ENCODE results near the gene CDH12.
A peak's percentile ranks its signal among the peaks of the same experiment; 100 is the strongest.
"Not testable (repeated sequence)": the region's sequence is repeated elsewhere in the genome, so short reads cannot be mapped to it uniquely, and the experiment has no call there.

The CDH12 gene

DNA sequence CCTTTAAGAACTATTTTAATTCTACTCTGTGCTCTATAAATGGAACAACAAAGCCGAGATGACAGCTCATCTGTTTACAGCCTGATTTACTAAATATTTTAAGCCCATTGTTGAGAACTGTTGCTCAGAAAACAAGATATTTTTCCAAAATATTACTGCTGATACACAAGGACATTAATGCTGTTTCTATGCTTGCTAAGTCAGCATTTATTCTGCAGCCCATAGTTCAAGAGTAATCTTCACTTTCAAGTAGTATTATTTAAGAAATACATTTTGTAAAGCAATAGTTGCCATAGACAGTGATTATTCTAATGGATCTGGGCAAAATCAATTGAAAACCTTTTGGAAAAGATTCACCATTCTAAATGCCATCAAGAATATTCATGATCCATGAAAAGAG lies 208.3 kb downstream of the CDH12 start:
- no peak for DNase-seq

DNA sequence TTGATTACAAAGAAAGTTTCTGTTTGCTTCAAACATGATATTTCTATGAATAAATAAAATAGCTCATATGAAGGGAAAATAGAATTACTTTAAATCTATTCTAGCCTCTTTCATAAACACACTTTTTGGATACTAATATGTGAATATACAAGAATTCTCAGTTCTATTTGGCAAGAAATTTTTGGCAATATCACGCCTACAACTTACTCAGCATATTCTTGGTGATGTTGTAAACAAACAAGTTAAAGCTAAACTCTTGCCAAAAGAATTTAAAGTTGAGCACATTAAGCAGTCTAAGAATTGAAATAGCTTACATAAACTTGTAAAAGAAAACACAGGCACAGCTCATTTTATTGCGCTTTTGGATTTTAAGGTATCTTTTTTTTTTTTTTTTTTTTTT lies 209.8 kb downstream of the CDH12 start:
- DNase-seq: no peak

DNA sequence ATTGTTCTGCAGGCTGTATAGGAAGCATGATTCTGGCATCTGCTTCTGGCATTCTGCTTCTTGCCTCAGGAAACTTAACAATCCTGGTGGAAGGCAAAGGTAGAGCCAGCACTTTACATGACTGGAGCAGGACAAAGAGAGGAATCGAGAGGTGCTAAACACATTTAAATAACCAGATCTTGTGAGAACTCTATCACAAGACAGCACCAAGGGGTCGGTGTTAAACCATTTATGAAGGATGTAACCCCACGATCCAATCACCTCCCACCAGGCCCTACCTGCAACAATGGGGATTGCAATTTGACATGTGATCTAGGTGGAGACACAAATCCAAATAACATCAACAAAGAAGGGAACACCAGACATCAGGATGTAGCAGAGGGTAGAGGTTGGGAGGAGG lies 221.5 kb downstream of the CDH12 start:
- DNase-seq: no peak

DNA sequence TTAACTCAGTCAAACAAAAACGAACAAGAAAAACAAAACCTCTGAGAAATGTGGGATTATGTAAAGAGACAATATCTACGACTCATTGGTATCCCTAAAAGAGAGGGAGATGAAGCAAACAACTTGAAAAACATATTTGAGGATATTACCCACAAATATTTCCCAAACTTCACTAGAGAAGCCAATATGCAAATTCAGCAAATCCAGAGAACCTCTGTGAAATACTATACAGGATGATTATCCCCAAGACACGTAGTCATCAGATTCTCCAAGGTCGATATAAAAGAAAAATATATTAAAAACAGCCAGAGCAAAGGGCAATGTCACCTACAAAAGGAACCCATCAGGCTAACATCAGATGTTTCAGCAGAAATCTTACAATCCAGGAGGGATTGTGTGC lies 226.1 kb downstream of the CDH12 start:
- no peak for DNase-seq

DNA sequence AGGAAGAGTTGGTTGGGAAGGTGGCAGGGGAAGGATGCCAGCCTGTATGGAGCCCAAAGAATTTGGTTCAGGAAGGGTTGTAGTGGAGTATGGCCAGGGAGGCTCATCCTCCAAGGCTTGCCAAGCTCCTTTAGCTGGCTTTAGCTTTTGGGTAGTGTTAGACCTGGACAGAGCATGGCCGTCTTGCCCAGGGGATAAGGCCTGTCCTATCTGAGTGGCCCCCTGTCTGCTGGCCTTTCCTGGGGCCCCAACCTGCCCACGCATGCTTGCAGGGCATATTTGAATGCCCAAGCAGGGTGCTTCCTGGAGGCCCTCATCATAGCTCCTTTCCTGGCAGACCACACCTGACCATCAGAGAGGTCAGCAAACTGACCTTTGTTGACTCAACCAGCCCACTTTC lies 227.7 kb downstream of the CDH12 start:
- DNase-seq: no peak

GRCh38 chr5:22621084-22621483 lies 232.1 kb downstream of the CDH12 start:
- DNase-seq: no peak

DNA sequence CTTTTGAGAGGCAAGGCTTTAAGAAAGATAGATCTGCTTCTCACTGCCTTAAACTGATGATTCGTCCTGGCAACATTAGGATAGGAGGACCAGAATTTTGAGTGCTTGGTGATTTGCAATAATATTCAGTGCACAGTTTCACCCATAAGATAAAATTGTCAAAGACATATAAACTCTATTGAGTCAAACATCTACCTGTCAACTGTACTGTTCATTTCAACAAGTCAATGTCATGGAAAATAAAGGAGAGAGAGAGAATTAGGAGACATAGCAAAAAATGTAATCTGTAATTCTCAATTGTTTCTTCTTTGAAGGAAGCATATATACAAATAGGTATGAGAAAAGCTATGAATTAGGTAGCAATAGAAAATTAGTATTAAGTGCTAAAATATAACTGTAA lies 237.2 kb downstream of the CDH12 start:
- no peak for DNase-seq

DNA sequence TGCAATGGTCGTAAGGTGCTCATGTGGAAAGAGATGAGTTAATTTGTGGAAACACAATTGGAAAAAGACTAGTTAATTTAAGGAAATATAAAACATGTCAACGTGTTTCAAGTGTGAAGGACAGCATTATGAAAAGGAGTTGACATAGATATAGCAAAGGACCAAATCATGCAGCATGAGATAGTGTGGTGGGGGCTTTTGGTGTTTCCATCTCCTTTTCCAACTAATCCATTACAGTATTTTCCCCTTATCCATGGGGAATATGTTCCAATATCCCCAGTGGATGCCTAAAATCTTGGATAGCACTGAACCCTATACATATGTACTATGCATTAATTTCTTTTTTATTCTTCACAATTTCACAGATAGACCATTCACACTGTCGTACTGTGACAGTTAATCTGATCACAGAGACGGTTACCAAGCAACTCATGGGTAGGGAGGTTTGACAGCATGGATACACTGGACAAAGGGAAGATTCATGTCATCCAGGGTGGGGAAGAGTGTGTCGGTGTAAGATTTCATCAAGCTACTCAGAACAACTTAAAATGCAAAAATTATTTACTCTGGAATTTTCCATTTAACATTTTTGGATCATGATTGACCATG lies 238.6 kb downstream of the CDH12 start:
- no peak for DNase-seq

GRCh38 chr5:22612928-22613327 lies 240.2 kb downstream of the CDH12 start:
- no peak for DNase-seq

GRCh38 chr5:22611327-22611726 lies 241.8 kb downstream of the CDH12 start:
- DNase-seq: no peak

DNA sequence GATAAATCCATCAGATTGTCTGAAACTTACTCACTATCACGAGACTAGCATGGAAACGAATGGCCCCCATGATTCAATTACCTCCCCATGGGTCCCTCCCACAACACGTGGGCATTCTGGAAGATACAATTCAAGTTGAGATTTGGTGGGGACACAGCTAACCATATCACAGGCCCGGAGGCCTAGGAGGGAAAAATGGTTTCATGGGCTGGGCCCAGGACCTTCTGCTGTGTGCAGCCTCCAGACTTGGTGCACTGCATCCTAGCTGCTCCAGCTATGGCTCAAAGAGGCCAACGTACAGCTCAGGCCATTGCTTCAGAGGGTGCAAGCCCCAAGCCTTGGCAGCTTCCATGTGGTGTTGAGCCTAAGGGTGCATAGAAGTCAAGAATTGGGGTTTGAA lies 245.6 kb downstream of the CDH12 start:
- not testable (repeated sequence) for DNase-seq

- no peak for DNase-seq
These were observed 247.7 kb downstream of the CDH12 start for GRCh38 chr5:22605473-22605872.

DNA sequence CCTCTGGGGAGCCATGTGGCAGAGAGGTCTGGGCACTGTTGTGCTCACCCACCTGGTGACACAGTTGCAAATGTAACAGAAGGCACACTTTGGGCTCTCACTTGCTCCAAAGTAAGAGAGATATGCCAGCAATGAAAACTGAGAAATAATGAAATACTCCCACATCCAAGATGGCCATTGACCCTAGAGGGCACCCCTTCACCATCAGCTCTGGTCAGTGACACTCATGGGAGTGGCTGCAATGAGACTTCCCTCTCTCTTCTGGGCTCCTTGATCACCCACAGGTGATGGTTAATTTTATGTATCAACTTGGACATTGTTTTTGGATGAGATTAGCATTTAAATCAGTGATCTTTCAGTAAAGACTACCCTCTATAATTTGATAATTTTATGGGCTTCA lies 248.4 kb downstream of the CDH12 start:
- DNase-seq: no peak

- no peak for DNase-seq
These were observed 254.3 kb downstream of the CDH12 start for GRCh38 chr5:22598796-22599195.

DNA sequence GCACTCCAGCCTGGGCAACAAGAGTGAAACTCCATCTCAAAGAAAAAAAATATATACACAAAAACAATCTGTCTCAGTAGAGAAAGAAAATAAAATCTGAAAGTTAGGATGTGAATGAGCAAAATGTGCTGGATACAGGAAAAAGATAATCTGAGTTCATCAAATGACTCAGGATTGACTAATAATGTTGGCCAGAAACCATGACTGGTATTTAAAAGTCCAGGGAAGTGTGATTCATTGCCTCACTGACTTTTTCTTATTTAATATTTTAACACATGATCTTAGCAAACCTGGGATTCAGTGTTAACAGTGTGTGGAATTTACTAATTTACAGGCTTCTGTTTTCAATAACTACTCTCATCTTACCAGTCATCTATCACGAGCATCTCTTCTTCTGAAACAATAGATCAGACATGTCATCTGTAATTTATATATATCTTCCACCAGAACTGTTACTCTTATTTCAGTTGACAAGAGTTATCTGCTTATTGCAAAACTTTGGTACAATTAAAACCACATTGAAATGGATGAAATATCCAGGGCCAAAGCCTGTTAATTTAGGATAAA lies 256.7 kb downstream of the CDH12 start:
- no peak for DNase-seq

GRCh38 chr5:22594491-22594890 lies 258.7 kb downstream of the CDH12 start:
- no peak for DNase-seq

DNA sequence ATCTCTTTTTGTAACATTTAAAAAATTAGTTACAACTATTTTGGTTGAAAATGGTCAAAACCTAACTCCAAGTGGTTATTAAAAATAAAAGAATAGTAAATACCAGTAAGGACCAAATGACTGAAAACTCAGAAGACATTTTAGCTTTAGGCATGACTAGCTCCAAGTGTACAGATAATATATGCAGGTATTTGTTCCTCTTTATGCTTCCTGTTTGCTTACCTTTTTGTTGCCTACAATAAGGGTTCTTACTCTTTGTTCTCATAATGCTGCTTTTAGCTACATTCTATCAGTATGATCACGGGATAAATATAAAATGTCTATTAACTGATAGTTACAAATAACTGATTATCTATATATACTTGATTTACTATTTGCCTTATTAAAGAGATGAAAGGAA lies 259.6 kb downstream of the CDH12 start:
- DNase-seq: no peak

DNA sequence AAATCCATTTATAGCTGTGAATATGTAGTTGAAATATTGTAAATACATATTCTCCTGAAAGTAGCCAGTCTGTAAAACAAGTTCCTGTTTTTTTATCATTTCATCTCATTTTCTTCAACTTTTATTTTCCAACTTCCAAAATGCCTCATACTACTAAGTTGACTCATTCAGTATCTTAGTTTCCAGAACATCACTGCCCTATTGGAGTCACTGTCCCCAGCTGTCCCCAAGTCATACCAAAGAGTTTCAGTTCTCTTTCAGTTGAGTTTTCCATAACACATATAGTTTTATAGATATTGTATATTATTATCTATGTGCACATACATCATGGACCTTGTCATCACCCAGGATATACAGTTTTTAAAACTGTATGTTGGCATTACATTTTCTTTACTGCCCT lies 261.7 kb downstream of the CDH12 start:
- DNase-seq: no peak

DNA sequence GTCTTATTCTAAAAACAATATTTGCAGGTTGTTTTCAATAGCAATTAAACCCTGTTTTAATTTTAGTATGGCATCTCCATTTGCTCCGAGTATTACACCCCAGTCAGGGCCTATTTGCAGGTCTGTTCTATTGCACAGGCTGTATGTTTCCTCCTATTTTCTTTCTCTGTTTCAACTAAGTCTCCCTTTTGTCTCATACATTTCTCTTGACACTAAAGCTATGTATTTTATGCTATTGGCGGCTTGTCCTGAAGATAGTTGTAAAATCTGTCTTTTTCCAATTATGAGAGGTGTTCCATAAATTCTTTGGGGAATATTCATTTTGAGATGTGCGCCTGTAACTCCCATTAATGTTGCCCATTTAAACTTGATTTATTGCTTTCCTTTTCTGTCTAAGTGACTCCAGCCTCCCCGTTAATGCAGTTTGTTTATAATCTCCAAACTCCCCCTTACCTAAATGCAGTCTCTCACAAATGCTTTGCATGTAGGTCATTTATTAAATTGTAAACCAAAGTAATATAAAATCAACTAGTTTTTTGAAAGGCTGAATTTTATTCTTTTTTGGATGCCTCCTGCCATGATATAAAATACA lies 262.4 kb downstream of the CDH12 start:
- no peak for DNase-seq

GRCh38 chr5:22577711-22578110 lies 275.4 kb downstream of the CDH12 start:
- DNase-seq: no peak

- DNase-seq: no peak
These were observed 276.1 kb downstream of the CDH12 start for GRCh38 chr5:22577006-22577405.

DNA sequence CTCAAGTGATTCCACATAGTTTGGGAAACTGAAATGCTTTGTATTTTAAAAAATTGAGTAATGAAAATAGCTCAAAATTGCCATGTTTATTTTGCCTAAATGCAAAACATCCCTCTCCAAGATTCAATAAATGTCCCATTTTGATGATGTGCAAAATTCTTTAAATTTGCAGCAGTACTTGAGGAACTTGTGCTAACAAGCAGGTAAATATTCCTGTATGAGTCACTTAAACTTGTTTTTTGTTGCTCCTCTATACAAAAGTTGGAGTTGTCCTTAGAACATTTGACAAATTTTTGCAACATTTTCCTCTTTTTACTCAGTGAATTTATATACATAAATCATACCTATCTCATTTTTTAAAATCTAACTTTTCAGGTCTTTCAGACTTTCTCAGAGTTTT lies 280.2 kb downstream of the CDH12 start:
- DNase-seq: no peak

DNA sequence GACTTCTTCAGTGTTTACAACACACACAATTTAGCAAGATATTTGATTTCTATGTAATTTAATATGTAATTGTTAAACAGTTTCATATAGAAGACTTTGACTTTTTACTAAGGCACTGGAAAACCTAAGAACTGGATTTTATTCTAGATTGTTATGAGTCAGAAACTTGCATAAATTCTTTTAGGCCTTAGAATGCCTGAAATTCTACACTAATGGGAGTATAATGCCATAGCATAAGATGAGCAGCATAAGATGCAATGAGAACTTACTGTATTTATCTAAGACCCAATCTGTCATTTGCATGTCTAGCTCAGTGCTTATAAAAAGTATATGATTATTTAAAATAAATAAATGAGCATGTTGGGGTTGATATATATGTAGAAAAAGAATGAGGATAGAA lies 285.2 kb downstream of the CDH12 start:
- no peak for DNase-seq

DNA sequence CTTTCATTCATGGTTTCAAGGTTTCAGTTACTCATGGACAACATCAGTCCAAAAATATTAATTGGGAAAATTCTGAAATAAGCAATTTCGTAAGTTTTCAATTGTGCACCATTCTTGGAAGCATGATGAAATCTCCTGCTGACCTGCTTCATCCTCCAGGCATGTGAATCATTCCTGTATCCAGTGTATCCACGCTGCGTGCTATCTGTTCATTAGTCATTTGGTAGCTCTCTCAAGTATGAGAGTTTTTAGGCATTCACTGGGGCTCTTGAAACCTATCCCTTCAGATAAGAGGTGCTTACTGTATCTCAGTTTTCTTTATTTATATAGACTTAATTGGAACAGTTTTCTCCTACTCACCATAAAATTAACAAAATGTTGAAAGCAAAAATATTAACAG lies 293.0 kb downstream of the CDH12 start:
- DNase-seq: peak; percentile 19

- DNase-seq: no peak
These were observed 295.9 kb downstream of the CDH12 start for GRCh38 chr5:22557251-22557650.

All from NCI-H510A treated with DMSO at 0.1 percent for 48 hours (cell line).